ENCODE results near the gene DMBX1.

Gene DMBX1

GRCh38 chr1:46508757-46509156, 19.1 kb downstream of the DMBX1 start:
- no peak for FAIRE-seq

DNA sequence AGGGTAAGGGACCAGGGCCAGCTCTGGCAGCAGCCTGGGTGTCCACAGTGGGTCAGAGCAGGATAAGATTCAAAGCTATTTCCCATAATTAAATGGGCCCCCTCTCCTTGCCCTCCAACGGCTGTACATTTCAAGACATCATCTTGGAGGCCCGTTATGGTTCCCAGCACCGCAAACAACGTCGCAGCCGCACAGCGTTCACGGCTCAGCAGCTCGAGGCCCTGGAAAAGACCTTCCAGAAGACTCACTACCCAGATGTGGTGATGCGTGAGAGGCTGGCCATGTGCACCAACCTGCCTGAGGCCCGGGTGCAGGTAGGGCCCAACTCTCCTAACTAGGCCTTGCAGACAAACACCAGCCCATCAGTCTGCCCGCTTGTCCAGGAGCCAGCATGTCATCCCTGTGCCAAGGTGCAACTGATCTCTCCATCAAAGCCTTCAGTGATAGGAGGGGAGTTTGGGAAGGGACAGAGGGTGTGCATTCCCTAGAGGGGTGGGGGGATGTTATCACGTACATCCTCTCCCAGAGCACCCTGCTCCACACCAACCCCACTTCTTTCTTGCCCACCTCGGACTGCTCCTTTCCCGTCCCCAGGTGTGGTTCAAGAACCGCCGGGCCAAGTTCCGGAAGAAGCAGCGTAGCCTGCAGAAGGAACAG, 20.8 kb downstream of the DMBX1 start:
- FAIRE-seq, result no peak

DNA sequence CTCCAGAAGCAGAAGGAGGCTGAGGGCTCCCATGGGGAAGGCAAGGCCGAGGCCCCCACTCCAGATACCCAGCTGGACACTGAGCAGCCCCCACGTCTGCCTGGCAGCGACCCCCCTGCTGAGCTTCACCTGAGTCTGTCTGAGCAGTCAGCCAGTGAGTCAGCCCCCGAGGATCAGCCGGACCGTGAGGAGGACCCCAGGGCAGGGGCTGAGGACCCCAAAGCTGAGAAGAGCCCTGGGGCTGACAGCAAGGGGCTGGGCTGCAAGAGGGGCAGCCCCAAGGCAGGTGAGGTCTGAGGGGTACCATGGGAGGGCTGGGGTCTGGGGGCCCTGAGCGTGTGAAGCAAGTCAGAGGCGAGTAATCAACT, 21.3 kb downstream of the DMBX1 start:
- FAIRE-seq, result no peak

GRCh38 chr1:46512135-46512791, 22.6 kb downstream of the DMBX1 start:
- no peak for FAIRE-seq

DNA sequence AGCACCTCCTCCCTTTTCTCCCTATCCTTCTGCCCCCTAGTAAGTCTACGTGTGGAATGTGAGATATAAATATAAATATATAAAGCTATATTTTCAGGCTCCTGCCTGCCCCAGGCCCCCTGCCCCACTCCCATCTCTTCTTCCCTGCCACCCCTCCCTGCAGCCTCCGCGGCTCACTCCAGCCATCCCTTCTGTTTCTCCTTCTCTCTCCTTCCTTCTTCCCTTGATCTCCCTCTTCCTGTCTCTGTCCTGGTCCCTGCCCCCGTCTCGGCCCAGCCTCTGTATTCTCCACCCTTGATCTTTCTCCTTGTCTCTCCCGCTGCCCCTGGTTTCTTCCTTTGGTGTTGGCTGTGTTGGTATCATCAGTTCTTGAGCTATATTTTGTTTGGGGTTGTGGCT, 23.2 kb downstream of the DMBX1 start:
- FAIRE-seq, result no peak

DNA sequence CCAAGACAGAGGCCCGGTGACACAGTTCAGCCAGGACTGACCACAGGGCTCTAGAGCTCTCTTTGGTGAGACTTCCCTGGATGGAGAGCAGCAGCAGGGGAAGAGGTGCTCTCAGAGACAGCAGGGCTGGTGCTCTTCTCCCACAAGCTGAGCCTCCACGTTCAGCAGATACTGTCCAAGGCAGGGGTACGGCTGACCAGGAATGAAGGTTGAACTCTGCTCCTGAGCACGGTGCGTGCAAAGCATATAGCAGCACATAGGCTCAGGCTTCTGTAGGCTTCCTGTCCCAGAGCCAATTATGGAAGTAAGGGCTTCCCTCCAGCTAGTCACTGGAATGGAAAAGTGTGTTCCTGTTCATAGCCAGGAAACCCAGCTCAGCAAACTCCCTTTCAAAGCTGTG, 23.9 kb downstream of the DMBX1 start:
- no peak for FAIRE-seq

GRCh38 chr1:46515576-46515975, 25.9 kb downstream of the DMBX1 start:
- no peak for FAIRE-seq

DNA sequence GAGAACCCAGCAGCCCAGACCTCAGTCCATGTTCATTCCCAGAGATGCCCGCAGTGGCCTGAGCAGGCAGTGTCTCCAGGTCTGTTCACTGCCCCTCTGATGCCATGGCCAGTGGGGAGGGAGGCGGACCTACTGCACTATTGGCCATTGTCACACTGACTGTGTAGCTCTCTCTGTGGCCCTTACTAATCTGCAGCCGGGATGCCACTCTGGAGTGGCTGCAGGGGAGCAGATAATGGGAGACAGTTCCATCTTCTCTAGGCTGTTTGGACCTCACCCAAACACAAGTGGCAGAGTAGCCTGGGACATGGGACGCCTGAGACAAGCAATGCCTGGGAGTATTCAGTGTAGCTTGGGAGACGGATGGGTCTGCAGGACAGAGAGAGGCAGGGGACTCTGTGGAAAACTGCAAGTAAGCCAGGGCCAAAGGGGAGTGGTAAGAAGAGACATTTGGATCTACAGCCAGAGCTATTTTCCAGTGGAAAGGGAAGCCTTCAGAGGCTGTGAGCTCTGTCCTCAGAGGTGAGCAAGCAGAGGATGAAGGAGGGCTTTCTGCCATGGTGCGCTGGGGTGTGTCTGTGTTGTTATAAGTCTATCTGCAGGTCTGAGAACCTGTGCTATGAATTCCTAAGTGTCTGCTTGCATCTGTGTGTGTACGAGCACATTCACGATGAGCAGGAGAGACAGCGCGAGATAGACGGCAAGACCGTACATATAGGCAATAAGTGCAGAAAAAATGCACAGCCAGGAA, 26.7 kb downstream of the DMBX1 start:
- no peak for FAIRE-seq

DNA sequence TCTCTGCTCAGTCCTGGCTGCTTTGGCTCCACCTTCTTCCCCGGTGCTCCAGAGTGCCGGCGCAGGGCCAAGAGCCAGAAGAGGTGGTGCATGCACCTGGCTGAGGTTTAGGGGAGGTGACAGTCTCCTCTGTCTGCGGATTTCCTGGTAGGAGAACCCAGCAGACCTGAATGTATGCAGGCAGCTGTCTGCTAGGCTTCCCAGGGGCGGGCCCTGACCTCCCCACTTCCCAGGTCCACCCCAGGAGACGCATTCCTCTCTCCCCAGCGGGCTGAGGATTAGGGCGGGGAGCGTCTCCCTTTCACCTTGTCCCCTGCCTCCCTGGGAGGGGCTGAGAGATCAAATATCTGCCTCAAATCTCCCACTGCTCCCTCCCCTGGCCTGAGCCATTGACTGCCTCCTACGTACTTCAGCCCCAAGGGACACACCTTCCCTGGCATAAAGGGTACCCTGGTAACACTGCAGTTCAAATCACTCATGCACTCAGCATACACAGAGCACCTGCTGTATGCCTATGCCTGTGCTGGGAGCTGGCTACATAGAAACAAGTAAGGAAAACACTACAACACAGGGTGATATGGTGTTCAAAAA, 27.5 kb downstream of the DMBX1 start:
- no peak for FAIRE-seq

- FAIRE-seq, result no peak
Measured at GRCh38 chr1:46517932-46518498, 28.4 kb downstream of the DMBX1 start.

DNA sequence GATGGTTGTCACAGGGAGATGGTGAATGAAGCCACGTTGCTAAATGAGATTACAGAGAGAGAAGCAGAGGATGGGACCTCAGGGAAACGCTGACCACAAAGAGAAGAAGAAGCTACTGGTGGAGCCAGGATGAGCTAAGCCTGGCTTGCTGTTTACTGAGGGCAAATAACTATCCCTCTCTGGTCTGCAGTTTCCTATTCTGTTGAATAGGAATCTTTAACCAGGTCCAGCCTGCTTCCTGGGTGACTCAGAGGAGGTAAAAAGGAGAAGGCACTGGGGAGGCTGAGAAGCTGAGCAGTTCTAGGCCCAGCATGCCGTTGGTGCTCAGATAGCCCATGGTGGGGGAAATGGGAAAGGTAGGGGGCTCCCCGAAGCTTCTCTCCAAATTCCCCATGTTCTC, 29.6 kb downstream of the DMBX1 start:
- FAIRE-seq, result no peak

GRCh38 chr1:46520063-46520911, 30.7 kb downstream of the DMBX1 start:
- no peak for FAIRE-seq

DNA sequence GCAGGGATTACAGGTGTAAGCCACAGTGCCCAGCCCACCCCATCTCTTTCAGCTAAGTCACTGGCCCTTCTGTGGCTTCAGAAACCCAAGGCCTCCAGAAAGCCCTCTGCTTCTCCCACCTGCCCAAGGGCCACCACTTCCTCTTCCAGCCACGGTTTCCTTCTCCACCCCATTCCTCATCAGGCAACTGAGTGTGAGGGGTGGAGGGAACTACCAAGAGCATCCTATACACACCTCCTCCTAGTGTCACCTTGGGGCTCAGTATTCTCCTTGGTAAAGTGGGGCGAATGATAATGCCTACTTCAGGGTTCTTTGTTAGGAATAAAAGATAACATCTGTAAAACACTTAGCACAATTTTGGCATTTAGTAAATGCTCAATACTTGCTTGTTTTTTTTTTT, 31.8 kb downstream of the DMBX1 start:
- no peak for FAIRE-seq

GRCh38 chr1:46522184-46522968, 32.7 kb downstream of the DMBX1 start:
- FAIRE-seq, result no peak

GRCh38 chr1:46522969-46523320, 33.3 kb downstream of the DMBX1 start:
- FAIRE-seq, result no peak

DNA sequence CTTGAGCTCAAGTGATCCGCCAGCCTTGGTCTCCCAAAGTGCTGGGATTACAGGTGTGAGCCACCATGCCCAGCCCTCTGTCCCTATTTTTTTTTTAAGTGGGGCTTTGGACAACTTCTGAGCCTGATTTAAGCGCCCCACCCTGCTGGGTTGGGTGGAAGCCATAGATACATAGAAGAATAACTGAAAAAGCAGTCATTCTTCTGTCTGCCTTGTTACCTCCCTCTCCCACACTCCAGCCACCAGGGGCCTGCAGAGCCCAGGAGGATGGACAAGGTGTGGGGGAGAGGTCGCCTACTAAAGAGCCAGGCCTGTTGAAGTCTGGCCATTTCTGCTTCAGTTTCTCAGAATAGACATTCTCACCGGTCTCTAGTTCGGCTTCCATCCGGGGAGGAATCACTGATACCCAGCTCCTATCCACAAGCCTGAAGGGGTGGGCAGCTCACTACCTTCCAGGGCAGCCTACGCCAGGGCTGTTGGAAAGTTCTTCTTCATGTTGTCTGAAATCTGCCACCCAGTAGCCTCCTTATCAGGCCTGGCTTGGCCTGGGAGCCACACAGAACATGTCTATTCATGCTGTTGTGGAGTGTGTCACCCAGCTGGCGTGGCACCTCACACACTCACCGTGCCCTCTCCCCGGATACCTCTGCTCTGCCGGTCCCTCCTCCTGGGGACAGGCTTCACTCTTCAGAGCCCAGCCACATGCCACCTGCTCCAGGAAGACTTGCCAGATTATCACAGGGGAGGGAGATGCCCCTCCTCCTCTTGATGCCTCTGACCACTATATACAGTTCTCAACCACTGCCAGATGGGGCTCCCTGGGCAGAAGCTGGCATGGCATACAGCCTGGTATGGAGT, 34.1 kb downstream of the DMBX1 start:
- no peak for FAIRE-seq

DNA sequence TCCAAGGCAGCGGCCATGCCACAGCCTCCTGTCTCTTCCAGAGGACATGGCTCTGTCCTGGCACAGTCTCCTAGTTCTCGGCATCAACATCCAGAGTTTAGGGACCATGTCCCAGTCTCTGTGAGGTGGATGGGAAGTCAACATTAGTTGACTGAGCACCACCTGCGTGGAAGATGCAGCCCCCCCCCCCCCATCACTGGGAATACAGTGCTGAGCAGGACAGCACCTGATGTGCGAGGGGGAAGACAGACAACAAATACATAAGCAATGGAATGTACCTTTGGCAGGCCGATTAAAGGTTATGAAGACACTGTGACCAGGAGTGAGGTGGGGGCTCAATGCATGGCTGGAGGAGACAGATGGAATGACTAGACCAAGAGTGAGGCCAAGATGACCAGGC, 35.2 kb downstream of the DMBX1 start:
- no peak for FAIRE-seq

DNA sequence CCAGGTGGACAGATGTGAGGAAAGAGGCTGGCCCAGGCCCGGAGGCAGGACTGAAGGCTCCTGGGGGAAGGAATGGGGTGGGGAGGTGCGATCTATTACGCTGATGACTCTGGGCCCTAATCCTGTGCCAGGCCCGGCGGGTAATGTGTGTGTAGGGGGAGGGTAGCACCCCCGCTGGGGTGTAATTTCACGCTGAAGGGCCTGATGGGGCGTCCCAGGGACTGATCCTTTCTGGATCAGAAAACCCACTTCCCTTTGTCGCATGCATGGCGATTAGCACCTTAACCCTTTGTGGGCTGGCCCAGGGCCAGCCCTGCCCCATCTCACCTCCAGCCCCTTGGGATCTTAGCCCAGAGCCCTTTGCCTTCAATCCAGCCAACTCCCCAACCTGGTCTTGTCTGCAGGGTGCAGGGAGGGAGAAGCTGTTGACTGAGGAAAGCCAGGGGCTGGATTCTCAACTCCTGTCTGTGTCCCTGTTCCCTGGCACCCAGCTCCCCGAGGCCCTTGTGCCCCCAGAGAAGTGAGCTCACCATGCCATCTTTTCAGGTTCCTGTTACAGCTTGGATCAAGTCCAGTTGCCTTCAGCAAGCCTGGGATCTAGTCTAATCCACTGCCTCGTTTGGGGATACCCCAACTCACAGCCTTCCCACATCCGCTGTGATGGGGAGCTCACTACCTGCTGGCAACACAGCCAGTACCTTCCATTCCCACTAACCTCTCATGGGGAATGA, 35.8 kb downstream of the DMBX1 start:
- no peak for FAIRE-seq

GRCh38 chr1:46526013-46526690, 36.5 kb downstream of the DMBX1 start:
- FAIRE-seq, result no peak

Measured in A204.1 (cell line).